Heart left ventricle (tissue), 13 donors: ENCODE measurements around the gene HERC2.

Experiments used
- POLR2A ChIP-seq, 2 donors: fragments of 450-650 bp; IDR thresholded peaks; one replicate each; pipeline ENCODE4 v1.6.1; 2017; ENCODE audit warnings: antibody characterized with exemption in 2 of 2, mild to moderate bottlenecking in 2 of 2, moderate library complexity in 2 of 2
- TF ChIP-seq, protein P1 (sequence below), 12 donors: fragments of 200-600 bp; sonication (generic) in 4 of 12; IDR thresholded peaks; one replicate each; pipeline versions ENCODE4 v1.5.0 to v1.8.0; 2018 to 2022; ENCODE audit warnings: antibody characterized with exemption in 12 of 12, mild to moderate bottlenecking in 5 of 12
- donor health status: ischemic (EF 13 %, LVEDD 7.1; RV severe dilation, severe dysfunction).
- donor health status: DM: no; HTN: yes; CAD: no.
- donor health status: DM: no; HTN: no; CAD: no.
- donor health status: ischemic (EF 25% LVEDD 6.9; RV normal size, moderate dysfunction).
- donor health status: ischemic (EF 25% LVEDD 5.7; RV mildly dilated, moderate dysfunction).
- donor health status: ischemic (EF 35%, LVEDD 5.7; RV mildly dilated, moderate dysfunction).
- donor health status: nonischemic (EF 11% LVEDD 7.7; RV severe dilation, severe dysfunction).
- donor health status: DM: yes; HTN: yes; CAD: no.
- donor health status: PGD.
- donor health status: ischemic (EF 29% LVEDD 5.4; RV normal size, mild dysfunction).
- donor health status: nonischemic (EF 23%, LVEDD 6.1; RV moderate dilation, normal function).

DNA sequence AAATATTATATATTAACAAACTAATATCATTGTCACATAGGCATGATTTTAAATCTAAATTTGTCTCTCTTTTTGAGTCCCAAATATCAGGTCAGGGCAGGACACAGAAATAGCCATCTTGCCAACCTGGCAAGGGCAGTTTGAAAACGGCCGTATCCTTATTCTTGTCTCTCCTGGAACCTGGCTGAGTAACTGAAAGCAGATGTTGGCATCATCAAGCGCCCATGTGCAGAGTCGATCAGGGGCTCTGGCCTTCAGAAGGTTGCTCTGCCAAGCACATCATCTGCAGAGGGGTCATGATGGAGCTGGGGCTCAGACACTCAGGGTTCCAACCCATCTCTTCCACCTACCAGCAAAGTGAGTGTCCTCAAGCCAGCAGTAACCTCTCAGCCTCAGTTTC, 167.7 kb downstream of the HERC2 start:
- TF ChIP-seq, protein P1, sequence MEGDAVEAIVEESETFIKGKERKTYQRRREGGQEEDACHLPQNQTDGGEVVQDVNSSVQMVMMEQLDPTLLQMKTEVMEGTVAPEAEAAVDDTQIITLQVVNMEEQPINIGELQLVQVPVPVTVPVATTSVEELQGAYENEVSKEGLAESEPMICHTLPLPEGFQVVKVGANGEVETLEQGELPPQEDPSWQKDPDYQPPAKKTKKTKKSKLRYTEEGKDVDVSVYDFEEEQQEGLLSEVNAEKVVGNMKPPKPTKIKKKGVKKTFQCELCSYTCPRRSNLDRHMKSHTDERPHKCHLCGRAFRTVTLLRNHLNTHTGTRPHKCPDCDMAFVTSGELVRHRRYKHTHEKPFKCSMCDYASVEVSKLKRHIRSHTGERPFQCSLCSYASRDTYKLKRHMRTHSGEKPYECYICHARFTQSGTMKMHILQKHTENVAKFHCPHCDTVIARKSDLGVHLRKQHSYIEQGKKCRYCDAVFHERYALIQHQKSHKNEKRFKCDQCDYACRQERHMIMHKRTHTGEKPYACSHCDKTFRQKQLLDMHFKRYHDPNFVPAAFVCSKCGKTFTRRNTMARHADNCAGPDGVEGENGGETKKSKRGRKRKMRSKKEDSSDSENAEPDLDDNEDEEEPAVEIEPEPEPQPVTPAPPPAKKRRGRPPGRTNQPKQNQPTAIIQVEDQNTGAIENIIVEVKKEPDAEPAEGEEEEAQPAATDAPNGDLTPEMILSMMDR (IDR thresholded peaks at IDR 0.05), result no peak
- no peak for TF ChIP-seq POLR2A (IDR thresholded peaks at IDR 0.05)
